ENCODE data around the gene VSTM2L.

The VSTM2L gene

DNA sequence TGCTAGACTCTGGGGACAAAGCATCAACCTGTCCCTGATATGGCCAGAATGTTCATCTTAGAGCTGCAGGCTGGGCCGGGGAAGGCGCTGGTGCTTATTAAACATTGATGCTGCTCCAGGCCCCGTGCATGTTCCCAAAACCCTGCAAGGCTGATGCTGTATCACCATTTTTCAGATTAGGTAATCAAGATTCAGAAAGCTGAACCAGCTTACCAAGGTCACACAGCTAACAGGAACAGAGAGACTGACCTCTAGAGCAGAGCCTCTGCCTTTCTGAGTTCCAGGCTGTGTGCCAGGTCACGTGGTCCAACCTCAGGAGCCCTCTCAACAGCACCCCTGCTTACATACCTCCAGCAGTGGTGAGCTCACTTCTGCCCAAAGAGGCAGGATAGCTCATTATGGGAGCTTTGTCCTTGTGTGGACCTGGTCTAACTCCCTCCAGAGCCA lies 16.1 kb upstream of the VSTM2L start:
- TF ChIP-seq PPARA (CRISPR knock-in tag; IDR thresholded peaks at IDR 0.05; ENCODE audit: borderline replicate concordance) (no peak), ZNF565 (CRISPR knock-in tag; conservative IDR thresholded peaks at IDR 0.05; ENCODE audit: low read depth) (no peak), GLIS3 (CRISPR knock-in tag; IDR thresholded peaks at IDR 0.05) (no peak)
- TF ChIP-seq, protein P1, sequence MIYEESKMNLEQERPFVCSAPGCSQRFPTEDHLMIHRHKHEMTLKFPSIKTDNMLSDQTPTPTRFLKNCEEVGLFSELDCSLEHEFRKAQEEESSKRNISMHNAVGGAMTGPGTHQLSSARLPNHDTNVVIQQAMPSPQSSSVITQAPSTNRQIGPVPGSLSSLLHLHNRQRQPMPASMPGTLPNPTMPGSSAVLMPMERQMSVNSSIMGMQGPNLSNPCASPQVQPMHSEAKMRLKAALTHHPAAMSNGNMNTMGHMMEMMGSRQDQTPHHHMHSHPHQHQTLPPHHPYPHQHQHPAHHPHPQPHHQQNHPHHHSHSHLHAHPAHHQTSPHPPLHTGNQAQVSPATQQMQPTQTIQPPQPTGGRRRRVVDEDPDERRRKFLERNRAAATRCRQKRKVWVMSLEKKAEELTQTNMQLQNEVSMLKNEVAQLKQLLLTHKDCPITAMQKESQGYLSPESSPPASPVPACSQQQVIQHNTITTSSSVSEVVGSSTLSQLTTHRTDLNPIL (CRISPR knock-in tag; IDR thresholded peaks at IDR 0.05; ENCODE audit: low read depth), result no peak
- TF ChIP-seq, protein P2, sequence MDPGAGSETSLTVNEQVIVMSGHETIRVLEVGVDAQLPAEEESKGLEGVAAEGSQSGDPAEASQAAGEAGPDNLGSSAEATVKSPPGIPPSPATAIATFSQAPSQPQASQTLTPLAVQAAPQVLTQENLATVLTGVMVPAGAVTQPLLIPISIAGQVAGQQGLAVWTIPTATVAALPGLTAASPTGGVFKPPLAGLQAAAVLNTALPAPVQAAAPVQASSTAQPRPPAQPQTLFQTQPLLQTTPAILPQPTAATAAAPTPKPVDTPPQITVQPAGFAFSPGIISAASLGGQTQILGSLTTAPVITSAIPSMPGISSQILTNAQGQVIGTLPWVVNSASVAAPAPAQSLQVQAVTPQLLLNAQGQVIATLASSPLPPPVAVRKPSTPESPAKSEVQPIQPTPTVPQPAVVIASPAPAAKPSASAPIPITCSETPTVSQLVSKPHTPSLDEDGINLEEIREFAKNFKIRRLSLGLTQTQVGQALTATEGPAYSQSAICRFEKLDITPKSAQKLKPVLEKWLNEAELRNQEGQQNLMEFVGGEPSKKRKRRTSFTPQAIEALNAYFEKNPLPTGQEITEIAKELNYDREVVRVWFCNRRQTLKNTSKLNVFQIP (CRISPR knock-in tag; IDR thresholded peaks at IDR 0.05; ENCODE audit: borderline replicate concordance, low read depth), result no peak
- peak; percentile 40; the same call in 2 of the 3 replicates for ATAC-seq

DNA sequence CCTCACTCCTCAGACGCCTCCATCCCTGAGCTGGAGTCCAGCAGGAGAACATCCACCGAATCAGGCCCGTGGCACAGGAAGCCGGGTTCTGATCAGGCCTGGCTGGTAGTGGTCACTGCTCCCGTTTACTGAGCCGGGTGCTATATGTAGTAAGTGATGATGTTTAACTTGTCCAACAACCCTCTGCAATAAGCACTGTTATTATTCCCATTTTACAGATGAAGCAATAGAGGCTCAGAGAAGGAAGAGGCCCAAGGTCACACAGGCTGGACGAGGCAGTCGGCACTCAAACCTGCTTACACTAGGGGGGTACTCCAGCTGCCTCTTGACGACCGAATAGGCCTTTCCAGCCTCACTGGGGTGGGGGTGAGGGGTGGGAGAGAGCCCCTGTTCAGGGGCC lies 14.3 kb upstream of the VSTM2L start:
- ATAC-seq, result no peak
- TF ChIP-seq ZNF565 (CRISPR knock-in tag; conservative IDR thresholded peaks at IDR 0.05; ENCODE audit: low read depth) (no peak), ESRRG (CRISPR knock-in tag; IDR thresholded peaks at IDR 0.05) (no peak), ZNF8 (CRISPR knock-in tag; IDR thresholded peaks at IDR 0.05) (no peak), PPARA (CRISPR knock-in tag; IDR thresholded peaks at IDR 0.05; ENCODE audit: borderline replicate concordance) (no peak), SNAI2 (CRISPR knock-in tag; IDR thresholded peaks at IDR 0.05) (no peak), BACH2 (CRISPR knock-in tag; IDR thresholded peaks at IDR 0.05; ENCODE audit: borderline replicate concordance) (no peak)
- TF ChIP-seq, protein P3, sequence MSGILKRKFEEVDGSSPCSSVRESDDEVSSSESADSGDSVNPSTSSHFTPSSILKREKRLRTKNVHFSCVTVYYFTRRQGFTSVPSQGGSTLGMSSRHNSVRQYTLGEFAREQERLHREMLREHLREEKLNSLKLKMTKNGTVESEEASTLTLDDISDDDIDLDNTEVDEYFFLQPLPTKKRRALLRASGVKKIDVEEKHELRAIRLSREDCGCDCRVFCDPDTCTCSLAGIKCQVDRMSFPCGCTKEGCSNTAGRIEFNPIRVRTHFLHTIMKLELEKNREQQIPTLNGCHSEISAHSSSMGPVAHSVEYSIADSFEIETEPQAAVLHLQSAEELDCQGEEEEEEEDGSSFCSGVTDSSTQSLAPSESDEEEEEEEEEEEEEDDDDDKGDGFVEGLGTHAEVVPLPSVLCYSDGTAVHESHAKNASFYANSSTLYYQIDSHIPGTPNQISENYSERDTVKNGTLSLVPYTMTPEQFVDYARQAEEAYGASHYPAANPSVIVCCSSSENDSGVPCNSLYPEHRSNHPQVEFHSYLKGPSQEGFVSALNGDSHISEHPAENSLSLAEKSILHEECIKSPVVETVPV (CRISPR knock-in tag; IDR thresholded peaks at IDR 0.05), result no peak
- TF ChIP-seq, protein P1 (CRISPR knock-in tag; IDR thresholded peaks at IDR 0.05; ENCODE audit: low read depth), result no peak
- TF ChIP-seq, protein P4, sequence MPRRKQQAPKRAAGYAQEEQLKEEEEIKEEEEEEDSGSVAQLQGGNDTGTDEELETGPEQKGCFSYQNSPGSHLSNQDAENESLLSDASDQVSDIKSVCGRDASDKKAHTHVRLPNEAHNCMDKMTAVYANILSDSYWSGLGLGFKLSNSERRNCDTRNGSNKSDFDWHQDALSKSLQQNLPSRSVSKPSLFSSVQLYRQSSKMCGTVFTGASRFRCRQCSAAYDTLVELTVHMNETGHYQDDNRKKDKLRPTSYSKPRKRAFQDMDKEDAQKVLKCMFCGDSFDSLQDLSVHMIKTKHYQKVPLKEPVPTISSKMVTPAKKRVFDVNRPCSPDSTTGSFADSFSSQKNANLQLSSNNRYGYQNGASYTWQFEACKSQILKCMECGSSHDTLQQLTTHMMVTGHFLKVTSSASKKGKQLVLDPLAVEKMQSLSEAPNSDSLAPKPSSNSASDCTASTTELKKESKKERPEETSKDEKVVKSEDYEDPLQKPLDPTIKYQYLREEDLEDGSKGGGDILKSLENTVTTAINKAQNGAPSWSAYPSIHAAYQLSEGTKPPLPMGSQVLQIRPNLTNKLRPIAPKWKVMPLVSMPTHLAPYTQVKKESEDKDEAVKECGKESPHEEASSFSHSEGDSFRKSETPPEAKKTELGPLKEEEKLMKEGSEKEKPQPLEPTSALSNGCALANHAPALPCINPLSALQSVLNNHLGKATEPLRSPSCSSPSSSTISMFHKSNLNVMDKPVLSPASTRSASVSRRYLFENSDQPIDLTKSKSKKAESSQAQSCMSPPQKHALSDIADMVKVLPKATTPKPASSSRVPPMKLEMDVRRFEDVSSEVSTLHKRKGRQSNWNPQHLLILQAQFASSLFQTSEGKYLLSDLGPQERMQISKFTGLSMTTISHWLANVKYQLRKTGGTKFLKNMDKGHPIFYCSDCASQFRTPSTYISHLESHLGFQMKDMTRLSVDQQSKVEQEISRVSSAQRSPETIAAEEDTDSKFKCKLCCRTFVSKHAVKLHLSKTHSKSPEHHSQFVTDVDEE (CRISPR knock-in tag; IDR thresholded peaks at IDR 0.05), result no peak

DNA sequence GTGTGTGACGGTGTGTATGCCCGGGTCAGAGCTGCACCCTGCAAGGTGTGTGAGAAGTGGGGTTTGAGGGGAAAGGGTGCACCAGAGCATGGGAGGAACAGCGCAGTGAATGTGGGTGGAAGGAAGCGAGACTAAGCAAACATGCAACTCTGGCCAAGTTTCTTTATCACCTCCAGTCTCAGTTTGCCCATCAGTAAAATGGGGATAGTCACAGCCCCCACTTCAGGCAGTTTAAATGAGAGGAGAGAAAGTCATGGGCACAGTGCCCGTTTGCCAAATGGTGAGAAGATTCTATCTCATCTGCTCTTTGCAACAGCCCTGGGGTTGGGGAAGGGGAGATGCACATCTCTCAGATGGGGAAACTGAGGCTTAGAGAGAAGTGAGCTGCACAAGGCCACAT lies 12.8 kb upstream of the VSTM2L start:
- ATAC-seq, result no peak
- TF ChIP-seq GLIS3 (CRISPR knock-in tag; IDR thresholded peaks at IDR 0.05), result no peak
- no peak for TF ChIP-seq TCF4 (CRISPR knock-in tag; IDR thresholded peaks at IDR 0.05; ENCODE audit: borderline replicate concordance)
- no peak for TF ChIP-seq ZNF70 (CRISPR knock-in tag; IDR thresholded peaks at IDR 0.05)
- TF ChIP-seq ZC3H10 (CRISPR knock-in tag; IDR thresholded peaks at IDR 0.05), result no peak
- TF ChIP-seq, protein P5, sequence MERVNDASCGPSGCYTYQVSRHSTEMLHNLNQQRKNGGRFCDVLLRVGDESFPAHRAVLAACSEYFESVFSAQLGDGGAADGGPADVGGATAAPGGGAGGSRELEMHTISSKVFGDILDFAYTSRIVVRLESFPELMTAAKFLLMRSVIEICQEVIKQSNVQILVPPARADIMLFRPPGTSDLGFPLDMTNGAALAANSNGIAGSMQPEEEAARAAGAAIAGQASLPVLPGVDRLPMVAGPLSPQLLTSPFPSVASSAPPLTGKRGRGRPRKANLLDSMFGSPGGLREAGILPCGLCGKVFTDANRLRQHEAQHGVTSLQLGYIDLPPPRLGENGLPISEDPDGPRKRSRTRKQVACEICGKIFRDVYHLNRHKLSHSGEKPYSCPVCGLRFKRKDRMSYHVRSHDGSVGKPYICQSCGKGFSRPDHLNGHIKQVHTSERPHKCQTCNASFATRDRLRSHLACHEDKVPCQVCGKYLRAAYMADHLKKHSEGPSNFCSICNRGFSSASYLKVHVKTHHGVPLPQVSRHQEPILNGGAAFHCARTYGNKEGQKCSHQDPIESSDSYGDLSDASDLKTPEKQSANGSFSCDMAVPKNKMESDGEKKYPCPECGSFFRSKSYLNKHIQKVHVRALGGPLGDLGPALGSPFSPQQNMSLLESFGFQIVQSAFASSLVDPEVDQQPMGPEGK (CRISPR knock-in tag; IDR thresholded peaks at IDR 0.05; ENCODE audit: borderline replicate concordance), result no peak
- TF ChIP-seq, protein P2 (CRISPR knock-in tag; IDR thresholded peaks at IDR 0.05; ENCODE audit: borderline replicate concordance, low read depth), result no peak
- no peak for TF ChIP-seq SNAI2 (CRISPR knock-in tag; IDR thresholded peaks at IDR 0.05)
- no peak for TF ChIP-seq TOX (CRISPR knock-in tag; IDR thresholded peaks at IDR 0.05; ENCODE audit: borderline replicate concordance)
- no peak for TF ChIP-seq CSDC2 (CRISPR knock-in tag; IDR thresholded peaks at IDR 0.05)
- TF ChIP-seq ZFP30 (CRISPR knock-in tag; IDR thresholded peaks at IDR 0.05), result no peak
